ENCODE measurements around the gene DNAAF8.

Gene DNAAF8

DNA sequence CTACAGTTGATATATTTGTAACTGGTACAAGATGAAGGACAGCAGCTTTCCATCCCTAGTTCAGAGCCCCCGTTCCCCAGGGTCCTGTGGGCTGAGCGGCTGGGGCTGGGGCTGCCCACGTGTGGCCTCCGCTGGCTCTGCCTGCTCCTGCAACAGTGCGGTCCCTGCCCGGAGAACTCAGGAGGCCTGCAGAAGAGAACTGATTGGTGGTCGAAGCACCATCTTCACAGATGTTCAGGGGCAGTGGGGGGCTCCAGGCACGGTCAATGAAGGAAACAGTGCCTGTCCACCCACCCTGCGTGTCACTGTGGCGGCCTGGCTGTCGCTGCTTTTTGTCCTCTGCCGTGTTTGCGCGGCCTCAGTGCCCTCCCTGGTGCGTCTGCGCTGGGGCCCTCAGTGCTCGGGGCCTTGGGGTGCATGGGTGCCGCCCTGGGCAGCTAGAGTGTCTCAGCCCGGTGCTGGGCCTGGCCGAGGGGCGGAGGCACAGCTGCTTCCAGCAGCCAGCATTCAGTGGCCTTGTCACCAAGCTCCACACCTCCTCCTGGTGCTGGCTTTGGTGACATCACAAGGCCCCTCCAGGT is 45.2 kb upstream of the DNAAF8 start:
- no peak overlapping the region for H3K4me2 ChIP-seq
- peaks cover 6% of the 10 kb centered on the region; the same call in 1 of the 2 replicates for H3K79me2 ChIP-seq (ENCODE audit: insufficient read depth, low read depth)
- H2AFZ ChIP-seq (ENCODE audit: low read depth), result no peak overlapping the region
- no peak overlapping the region for H3K27ac ChIP-seq
- no peaks in the 10 kb centered on the region for H3K27me3 ChIP-seq (ENCODE audit: insufficient read depth, low read depth)
- no peaks in the 10 kb centered on the region for H3K36me3 ChIP-seq (ENCODE audit: insufficient read depth)
- TF ChIP-seq, protein P1, sequence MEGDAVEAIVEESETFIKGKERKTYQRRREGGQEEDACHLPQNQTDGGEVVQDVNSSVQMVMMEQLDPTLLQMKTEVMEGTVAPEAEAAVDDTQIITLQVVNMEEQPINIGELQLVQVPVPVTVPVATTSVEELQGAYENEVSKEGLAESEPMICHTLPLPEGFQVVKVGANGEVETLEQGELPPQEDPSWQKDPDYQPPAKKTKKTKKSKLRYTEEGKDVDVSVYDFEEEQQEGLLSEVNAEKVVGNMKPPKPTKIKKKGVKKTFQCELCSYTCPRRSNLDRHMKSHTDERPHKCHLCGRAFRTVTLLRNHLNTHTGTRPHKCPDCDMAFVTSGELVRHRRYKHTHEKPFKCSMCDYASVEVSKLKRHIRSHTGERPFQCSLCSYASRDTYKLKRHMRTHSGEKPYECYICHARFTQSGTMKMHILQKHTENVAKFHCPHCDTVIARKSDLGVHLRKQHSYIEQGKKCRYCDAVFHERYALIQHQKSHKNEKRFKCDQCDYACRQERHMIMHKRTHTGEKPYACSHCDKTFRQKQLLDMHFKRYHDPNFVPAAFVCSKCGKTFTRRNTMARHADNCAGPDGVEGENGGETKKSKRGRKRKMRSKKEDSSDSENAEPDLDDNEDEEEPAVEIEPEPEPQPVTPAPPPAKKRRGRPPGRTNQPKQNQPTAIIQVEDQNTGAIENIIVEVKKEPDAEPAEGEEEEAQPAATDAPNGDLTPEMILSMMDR (conservative IDR thresholded peaks at IDR 0.05; ENCODE audit: low read depth, low read length), result no peak
- no peaks in the 10 kb centered on the region for H4K20me1 ChIP-seq (ENCODE audit: insufficient read depth)
- H3K4me3 ChIP-seq (IDR thresholded peaks at IDR 0.05; ENCODE audit: insufficient read depth, low read depth, low read length), result no peak overlapping the region
- H3K4me1 ChIP-seq (ENCODE audit: low read depth, poor library complexity, severe bottlenecking), result peaks cover 8% of the 10 kb centered on the region
- no peak overlapping the region for H3K9ac ChIP-seq

DNA sequence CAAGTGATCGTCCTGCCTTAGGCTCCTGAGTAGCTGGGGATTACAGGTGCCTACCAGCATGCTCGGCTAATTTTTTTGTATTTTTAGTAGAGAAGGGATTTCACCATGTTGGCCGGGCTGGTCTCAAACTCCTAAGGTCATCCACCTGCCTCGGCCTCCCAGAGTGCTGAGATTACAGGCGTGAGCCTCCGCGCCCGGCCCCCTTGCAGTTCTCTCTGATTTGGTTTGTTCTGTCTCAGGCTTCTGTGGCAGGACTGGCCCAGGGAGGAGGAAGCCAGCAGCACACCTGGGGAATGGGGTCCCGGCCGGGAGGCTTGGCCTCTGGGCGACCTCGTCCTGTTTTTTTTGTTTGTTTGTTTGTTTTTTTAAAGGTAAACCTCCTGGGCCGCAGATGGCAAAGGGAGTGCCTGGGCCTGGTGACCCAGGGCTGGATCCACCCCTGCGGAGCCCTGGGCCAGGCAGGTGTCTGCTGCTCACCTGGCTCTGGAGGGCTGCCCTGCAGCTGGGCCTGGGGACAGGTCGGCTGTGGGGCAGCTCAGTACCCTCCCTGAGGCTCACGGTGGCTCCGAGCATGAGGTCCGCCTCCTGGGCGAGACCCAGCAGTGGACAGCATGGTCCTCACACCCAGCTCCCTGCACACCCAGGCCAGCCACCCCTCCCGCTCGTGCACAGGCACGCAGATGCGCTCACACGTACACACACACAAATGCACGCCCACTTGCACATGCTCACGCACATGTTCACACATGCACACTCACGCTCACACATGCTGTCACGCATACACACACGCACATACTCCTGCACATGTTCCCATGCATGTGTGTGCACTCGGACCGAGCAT is 44.3 kb upstream of the DNAAF8 start:
- no peaks in the 10 kb centered on the region for H3K36me3 ChIP-seq (ENCODE audit: insufficient read depth)
- peaks cover 7% of the 10 kb centered on the region; the same call in 1 of the 2 replicates for H3K79me2 ChIP-seq (ENCODE audit: insufficient read depth, low read depth)
- no peak overlapping the region for H3K27ac ChIP-seq
- TF ChIP-seq, protein P1 (conservative IDR thresholded peaks at IDR 0.05; ENCODE audit: low read depth, low read length), result no peak
- H4K20me1 ChIP-seq (ENCODE audit: insufficient read depth), result no peaks in the 10 kb centered on the region
- H2AFZ ChIP-seq (ENCODE audit: low read depth), result no peak overlapping the region
- no peak overlapping the region for H3K4me2 ChIP-seq
- H3K4me1 ChIP-seq (ENCODE audit: low read depth, poor library complexity, severe bottlenecking), result peaks cover 13% of the 10 kb centered on the region
- no peak overlapping the region for H3K4me3 ChIP-seq (IDR thresholded peaks at IDR 0.05; ENCODE audit: insufficient read depth, low read depth, low read length)
- H3K27me3 ChIP-seq (ENCODE audit: insufficient read depth, low read depth), result no peaks in the 10 kb centered on the region
- H3K9ac ChIP-seq, result no peak overlapping the region

DNA sequence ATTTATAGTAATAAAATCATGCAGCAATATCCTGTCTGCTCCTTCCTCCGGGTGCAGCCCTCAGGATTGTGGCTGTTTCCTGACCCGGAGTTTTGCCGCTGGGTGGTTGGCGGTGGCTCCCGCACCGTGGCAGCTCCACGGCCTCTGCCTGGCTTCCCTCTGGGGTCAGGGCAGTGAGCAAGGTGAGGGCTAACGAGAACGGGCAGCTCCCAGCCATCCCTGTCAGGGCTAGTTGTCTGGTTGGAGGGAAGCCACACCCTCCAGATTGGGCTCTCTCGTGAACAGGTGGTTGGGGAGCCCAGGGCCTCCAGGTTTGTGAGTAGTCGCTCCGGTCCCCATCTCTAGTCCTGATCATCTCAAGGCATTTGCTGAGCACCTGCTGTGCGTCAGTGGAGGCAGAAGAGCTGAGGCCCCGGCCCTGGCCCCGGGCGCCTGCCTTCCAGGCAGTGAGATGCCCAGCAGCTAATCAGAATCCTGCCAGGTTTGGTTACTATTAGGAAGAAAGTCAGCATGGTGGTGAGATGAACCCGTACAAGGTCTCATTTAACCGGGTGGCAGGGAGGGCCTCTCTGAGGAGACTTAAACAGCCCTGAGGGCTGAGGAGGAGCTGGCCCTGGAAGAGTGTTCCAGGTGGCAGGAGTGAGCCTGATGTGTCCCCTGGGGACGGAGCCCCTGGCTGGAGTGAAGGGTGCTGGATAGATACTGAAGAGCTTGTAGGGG is 43.2 kb upstream of the DNAAF8 start:
- Histone ChIP-seq H3K79me2 (ENCODE audit: insufficient read depth, low read depth) (peaks cover 7% of the 10 kb centered on the region; the same call in 1 of the 2 replicates), H3K27ac (no peak overlapping the region)

More for the DNA sequence above, 43.2 kb upstream of the DNAAF8 start:
- peaks cover 13% of the 10 kb centered on the region for H3K4me1 ChIP-seq (ENCODE audit: low read depth, poor library complexity, severe bottlenecking)
- H3K27me3 ChIP-seq (ENCODE audit: insufficient read depth, low read depth), result no peaks in the 10 kb centered on the region
- no peak overlapping the region for H3K9ac ChIP-seq
- peaks cover 1% of the 10 kb centered on the region; the same call in 1 of the 2 replicates for H3K36me3 ChIP-seq (ENCODE audit: insufficient read depth)
- no peaks in the 10 kb centered on the region for H4K20me1 ChIP-seq (ENCODE audit: insufficient read depth)
- no peak overlapping the region for H2AFZ ChIP-seq (ENCODE audit: low read depth)
- H3K4me2 ChIP-seq, result no peak overlapping the region
- no peak overlapping the region for H3K4me3 ChIP-seq (IDR thresholded peaks at IDR 0.05; ENCODE audit: insufficient read depth, low read depth, low read length)
- TF ChIP-seq, protein P1 (conservative IDR thresholded peaks at IDR 0.05; ENCODE audit: low read depth, low read length), result no peak
